HG03354 (cell line): ENCODE measurements around the gene SNRPD2.

Experiments
- ATAC-seq: cut with Tn5 transposase; IDR thresholded peaks from one replicate; pipeline ENCODE4 v1.9.1; 2021; ENCODE audit warnings: mild to moderate bottlenecking; ENCODE audit not compliant: unreplicated experiment, poor library complexity, severe bottlenecking

Gene SNRPD2

DNA sequence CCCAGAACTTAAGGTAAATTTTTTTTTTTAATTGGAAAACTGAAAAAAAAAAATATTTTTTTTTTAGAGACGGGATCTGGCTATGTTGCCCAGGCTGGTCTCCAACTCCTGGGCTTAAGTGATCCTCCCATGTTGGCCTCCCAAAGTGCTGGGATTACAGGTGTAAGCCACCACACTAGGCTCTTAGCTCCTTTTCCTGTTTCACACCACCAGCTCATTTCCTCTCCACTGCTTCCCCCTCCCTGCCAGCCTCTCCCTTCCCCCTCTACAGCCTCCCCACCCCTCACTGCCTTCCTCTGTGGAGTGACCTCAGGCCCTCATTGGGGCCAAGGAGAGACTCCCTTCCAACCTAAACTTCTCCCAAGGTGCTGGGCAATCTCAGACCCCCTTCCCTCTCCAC is 28.0 kb downstream of the SNRPD2 start:
- no peak for ATAC-seq

DNA sequence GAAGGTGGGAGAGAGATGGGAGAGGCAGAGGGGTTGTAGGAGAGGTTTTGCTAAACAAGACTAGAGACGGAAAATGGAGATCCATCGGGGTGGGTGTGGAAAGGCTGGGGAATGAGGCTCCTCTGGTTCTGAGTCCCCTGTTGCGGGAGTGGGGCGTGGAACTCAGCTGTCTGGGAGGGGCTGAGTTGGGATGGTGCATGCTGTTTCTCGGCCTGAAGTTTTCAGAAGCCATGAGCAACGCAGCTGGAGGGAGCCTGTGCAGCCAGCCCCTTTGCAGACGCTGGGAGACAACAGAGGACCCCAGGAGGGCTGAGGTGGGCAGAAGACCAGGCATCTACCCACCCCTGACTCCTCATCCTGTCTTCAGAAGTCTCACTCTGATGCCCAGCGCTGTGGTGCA is 31.1 kb downstream of the SNRPD2 start:
- no peak for ATAC-seq

DNA sequence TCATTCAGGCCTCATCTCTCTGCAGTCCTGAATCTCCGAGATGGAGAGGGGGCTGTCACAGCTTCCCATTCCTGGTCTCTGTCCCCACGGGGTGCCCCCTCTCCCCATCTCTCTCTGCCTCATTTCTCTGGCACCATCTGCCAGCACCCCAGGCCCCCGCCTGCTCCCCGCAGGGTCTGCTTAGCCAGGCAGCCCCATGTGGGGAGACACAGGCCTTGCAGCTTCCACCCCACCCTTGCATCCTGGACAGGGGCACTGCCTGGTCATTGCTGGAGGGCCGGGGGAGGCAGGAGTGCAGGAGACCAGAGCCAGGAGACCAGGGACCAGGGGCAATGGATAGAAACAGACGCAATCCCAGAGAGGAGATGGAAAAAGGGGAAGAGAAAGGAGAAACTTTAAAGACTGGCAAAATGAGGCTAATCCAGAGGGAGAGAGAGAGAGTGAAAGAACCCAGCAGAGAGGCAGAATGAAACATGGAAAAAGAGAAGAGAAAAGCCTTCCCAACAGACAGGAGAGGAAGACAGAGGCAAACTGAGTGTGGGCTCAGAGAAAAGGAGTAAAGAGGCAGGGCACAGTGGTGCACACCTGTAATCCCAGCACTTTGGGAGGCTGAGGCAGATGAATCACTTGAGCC is 32.5 kb downstream of the SNRPD2 start:
- no peak for ATAC-seq

DNA sequence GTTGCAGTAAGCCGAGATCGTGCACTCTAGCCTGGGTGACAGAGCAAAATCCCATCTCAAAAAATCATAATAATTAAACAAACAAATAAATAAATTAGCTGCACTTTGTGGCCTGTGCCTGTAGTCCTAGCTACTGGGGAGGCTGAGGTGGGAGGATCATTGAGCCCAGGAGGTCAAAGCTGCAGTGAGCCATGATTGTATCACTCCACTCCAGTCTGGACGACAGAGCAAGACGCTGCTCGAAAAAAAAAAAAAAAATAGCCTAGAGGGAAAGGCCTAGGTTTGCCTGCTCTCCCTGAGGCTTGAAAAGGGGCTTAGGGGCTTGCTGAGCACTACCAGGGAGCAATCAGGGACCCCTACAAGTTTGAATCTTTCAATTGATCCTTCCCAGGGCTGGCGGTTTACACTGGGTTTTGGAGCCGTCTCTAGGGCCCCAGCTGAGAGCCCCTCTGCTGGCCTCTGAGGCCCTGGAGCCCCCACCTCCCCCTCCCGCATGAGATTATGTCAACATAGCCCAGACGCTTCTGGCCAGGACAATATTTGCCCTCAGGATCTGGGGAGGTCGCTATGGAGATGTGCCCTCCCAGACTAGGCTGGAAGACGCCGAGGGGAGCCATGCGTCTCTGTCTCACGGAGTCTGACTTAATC is 34.1 kb downstream of the SNRPD2 start:
- ATAC-seq = no peak

DNA sequence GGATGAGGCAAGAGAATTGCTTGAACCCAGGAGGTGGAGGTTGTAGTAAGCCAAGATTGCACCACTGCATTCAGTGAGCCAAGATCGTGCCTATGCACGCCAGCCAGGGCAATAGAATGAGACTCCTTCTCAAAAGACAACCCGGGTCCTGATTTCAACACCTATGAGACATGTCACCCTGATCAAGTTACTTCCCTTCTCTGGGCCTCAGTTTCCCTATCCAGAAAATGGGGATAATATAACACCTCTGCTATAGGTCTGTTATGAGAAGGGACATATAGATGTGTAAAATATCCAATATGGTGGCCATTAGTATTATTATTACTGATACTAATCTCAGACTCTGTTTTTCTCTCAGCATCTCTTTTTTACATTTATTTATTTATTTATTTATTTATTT is 36.7 kb downstream of the SNRPD2 start:
- no peak for ATAC-seq

DNA sequence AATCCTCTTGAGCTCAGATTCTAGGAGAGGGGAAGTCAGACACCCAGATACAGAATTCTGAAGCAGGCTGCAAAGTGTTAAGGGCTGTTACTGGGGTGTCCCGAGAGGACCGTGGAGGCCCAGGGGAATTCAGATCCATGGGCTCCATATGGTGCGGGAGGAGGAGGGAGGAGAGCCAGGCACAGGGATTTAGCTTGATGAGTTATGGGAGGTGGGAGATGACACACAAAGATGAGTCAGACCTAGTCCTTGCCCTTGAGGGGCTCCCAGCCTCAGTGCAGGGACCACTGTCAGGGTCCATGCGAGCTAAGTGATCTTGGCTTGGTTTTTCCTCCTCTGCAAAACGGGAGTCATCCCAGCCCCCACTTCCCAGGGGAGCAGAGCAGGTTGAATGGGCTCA is 38.1 kb downstream of the SNRPD2 start:
- ATAC-seq = no peak

DNA sequence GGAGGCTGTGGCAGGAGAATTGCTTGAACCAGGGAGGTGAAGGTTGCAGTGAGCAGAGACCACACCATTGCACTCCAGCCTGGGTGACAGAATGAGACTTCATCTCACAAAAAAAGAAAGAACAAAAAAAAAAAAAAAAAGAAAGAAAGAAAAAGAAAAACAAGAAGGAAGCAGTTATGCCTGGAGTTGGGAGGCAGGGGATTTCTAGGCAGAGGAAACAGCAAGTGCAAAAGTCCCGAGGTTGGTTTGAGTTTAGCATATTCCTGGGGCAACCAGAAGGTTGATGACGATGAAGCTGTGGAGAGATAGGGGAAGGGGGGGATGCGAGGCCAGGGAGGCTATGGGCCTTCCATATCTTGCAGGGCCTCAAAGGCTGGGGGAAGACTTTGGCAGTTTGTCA is 41.0 kb downstream of the SNRPD2 start:
- ATAC-seq = no peak

DNA sequence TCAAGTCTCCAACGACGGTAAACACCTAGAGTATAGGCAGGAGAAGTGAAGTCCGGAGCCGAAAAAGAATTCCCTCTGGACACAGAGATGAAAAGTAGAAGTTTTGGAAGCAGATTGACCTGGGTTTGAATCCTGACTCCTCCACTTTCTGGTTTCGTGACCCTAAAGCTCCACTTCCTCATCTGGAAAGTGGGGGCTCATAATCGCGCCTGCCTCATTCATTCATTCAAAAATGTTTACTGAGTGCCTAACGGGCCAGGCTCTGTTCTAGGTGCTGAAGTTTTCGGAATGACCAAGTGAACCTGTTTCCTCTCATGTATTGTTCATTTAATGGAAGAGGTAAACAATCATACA is 45.4 kb downstream of the SNRPD2 start:
- no peak for ATAC-seq

DNA sequence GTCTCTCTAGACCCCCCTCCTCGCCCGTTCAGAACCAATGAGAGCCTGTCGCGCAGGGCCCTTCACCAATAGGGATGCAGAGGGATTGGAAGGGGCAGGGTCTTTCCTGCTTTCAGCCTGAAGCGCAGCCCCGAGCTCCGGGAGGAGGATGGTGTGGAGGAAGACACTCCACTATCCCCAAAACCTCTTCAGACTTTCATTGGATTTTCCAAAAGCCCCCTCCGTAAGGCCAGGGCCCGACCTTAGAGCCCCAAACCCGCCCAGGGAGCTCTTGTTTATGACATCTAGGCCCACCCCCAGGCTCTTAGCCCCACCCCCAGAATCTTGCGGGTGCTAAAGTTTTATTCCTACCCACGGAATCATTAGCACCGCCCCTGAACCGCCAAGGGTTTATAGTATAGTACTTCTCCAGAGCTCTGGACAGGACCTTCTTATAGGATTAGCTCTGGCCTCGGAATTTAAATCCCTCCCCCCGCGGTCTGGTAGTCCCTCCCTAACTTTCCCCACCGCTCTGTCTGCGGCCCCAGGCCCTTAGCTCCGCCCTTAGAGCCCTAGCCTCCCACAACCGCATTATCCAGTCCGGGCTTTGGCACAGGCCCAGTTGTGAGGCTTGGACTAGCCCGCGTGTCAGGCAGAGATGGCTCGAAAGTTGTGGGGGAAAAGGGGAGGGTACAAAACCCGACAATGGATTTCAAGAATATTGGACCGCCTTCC is 46.0 kb downstream of the SNRPD2 start:
- peak; percentile 40 for ATAC-seq

DNA sequence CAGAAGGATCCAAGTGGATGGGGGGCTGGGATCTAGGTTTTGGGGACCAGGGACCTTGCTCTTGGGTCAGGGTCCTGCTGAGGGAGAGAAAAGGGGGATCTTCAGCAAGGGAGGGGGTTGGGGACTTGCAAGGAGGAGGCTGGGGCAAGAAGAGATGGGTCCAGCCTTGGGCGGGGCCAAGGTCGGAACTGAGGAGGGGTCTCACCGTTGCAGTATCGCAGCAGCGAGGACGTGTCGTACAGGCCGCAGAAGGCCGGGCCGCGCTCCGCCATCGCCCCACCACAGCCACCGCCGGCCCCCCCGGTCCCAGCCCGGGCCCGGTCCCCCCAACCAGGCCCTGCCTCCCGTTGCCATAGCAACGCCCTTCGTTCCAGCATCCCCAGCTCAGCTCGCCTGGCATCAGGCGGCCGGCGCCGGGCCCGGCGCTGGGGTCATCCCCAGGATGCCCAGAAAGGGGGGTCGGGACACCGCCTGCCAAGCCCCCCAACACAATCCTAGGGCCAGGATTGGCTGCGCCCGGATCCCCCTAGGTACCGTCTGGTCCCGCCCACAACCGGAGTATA is 46.6 kb downstream of the SNRPD2 start:
- no peak for ATAC-seq

DNA sequence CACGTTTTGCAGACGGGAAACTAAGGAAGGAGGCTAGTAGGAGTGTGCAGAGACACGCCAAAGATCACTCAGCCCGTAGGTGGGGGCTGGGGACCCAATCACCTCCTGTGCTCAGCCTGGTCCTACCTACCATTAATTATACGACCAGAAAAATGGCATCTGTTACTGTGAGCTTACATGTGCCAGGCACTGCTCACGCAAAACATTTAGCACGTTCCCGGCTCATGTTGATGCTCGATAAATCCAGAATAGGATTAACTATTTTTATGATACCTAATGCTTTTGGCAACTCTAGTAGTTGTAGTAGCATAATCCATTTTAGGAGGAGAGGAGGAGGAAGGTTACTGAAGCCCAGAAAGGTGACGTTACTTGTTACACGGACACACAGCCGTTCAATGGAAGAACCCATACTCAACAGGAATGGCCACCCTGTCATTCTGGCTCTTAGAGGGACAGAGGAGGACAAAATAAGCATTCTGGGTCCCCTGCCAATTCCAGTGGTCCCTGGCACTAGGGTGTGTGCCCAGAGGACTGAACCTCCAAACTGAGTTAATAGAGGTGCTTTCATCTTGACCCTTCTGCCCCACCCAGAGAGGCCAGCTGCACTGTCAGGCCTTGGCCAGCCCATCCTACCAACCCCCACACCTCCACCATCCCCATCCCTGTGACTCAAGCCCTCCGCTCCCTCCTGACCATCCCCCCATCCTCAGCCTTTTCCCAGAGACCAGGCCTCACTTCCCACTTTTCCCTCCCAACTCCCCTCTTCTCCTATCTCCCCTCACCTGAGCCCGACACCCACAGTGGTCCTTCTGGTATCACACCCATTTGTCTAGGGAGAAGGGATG is 47.6 kb downstream of the SNRPD2 start:
- ATAC-seq = no peak

DNA sequence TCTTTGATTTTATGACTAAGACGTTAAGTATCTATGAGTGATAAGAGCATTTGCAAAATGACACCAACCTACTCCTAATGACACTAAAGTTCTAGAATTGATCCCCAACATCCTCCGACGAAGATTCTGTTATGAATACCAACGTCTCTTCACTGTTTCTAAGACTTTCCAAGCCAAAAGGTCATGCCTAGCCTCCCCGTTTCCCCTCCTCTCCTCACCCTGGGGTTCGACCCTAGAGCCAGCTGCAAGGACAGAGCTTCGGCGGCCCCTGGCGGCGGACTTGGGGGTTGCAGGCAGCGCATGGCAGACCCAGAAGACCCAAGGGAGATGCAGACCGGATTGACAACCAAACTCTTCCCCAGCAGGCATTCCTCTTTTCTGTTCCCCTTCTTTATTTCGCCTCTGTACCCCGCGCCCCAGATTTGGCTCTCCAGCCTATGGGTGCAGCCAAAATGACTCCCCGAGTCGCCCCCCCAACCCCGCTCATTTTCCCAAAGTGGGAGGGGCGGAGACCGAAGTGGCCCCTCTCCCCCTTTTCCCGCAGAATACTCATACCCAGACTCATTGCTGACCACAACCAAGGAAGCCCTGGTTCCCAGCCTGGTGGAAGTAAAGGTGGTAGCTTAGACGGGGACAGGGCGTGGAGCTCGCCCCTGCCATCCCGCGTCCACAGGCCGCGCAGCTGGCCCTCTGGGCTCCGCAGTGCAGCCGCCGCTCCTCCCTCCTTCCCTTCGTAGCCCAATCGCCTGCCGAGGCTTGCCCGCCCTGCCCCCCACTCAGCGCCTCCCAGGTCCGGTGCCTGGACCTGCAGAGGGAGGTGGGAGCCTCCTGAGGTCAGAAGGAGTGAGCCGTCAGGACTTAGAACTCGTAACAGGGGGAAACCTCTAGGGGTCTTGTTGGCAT is 48.5 kb downstream of the SNRPD2 start:
- peak; percentile 24 for ATAC-seq

DNA sequence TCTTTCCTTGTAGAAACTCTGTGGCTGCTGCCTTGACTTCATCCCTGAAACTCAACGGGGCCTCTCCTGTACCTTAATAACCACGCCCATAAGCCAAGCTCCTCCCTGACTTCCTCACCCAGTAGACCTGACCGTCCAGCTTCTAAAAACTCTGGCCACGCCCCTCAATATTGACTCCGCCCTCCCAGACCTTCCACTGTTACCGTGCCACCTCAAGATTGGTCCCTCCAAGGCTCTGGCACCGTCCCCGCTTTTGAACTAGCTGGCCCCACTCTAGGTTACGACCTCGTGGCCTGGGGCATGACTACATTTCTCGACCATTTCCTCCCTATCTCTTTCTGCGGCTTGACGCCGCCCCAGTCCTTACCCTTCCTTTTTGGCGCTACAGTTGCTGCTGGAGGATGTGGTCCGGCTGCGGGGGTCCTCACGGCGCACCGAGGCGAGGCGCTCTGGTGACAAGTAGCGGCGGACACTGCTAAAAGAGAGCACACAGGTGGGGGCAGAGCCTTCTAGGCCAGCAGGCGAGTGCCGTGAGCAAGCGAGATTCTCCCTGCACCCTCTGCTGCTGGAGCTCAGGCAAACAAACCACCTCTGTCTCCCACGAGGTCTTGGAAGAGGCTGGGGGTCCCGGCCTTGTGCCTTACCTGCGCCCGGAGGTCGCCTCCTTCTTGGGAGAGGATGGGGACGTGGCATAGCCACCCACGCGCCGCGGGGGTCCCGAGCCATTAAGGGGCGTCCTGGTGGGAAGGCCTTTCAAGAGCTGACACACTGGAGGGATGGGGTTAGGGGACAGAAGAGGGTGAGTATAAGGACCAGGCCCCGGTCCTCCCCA is 50.3 kb downstream of the SNRPD2 start:
- peak; percentile 41 for ATAC-seq

DNA sequence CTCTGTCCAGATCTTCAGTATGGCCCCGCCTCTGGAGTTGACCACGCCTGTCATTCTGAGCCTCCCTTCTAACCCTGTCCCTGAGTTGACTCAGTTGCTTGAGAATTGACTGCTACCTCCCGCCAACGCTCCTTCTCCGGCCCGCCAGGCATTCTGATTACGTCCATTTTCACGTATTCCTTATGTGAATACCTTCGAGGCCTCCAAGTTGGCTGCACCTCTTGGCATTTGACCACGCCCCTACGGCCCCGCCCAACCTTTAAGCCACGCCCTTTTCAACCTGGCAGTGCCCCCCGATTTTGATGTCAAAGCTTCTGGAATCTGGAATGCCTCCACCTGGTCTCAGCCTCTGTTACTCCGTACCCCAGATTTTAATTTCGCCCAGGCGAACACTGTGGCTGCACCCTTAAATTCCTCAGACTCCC is 50.9 kb downstream of the SNRPD2 start:
- ATAC-seq = no peak

DNA sequence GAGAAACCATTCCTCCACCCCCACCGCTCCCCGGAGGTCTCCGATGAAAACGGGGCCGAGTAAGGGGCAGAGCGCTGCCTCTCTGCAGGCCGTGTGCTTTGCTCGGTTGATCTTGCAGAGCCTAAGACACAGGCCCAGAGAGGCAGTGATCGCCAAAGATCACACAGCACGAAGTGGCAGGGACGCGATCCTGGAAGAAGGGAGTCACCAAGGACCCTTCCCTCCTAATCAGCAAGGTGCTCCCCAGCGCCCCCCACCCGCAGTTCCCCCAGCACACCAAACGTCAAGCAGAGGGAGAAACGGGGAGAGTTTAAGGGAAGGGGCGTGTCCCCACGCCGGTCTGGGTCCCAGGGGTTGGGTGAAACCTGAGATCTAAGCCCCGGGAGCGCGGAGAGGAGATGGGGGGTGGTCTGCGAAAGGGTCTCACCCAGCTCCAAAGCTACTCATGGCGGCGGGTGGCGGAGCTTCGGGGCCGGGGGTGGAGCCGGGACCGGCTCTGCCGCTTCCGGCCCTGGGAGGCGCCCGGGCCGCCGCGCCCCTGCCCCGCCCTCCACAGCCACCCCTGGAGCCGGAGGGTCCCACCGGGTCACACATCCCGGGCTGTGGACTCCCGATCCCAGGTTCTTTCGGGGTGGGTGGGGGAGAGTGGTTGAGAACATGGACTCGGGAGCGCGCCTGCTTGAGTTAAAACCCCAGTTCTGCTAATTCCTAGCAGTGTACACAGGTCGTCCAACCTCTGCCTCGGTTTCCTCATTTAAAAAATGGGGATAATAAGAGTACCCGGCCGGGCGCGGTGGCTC is 52.6 kb downstream of the SNRPD2 start, which contains the start of gene EML2:
Gene EML2, minus strand, starts transcription at position 468 of the 800 bp plus-strand sequence. Its CDS starts 21 bp downstream, at position 447.
- ATAC-seq = no peak

DNA sequence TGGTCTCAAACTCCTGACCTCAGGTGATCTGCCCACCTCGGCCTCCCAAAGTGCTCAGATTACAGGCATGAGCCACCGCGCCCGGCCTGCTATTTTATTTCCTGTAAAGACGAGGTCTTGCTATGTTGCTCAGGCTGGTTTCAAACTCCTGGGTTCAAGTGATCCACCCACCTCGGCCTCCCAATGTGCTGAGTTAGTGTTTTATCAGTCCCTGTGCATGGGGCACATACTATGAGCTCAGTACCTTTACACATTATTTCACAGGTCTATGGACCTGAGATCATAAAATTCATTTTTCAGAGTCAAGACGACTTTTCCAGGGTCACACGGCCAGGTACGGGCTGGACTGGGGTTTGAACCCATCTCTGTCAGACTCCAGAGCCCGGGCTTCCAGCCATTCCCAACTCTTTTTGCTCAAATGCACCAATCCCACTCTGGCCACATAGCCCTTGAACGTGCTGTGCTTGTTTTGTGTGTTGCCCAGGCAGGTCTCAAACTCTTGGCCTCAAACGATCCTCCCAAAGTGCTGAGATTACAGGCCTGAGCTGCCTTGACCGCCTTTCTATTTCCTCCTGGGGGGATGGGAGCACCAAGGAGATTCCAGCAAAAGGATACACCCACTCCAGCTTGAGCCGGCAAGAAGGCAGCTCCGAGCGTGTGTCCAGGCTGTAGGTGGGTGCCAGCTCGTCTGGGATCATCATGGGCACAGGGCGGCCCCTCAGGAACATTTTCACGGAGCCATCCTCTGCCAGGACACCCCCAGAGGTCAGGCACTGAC is 53.7 kb downstream of the SNRPD2 start:
- ATAC-seq = no peak
